ENCODE measurements around the gene C1orf21. TPM values are rescaled to one million over a fixed set of nuclear protein-coding genes. Genes with fewer than 3 reads are reported as not detected.

Gene C1orf21
- polyA plus RNA-seq, 1 of the 3 experiments (the other 2 are of a cell fraction): 4.8 TPM

DNA sequence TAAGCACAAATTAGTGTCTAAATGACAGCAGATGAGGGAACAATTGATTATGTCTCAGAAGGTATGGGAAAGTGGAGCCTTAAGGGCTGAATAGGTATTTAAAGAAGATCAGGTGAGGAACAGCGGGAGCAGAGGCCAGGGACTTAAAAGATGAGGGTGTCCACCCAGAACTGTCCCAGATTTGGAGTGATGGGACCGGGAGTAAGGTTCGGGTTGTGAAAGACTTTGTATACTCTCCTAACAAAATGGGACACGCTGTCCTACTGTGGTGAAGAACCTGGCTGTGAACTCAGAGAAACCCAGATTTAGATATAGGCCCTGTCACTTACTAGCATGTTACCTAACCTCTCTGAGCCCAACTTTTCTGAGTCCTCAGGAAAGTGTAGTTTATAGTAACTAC lies 140.6 kb downstream of the C1orf21 start:
- Histone ChIP-seq H3K27me3 (ENCODE audit: insufficient read depth) (no peaks in the 10 kb centered on the region), H3K9me2 (no peaks in the 10 kb centered on the region), H3K79me2 (ENCODE audit: insufficient read depth) (no peaks in the 10 kb centered on the region), H3K36me3 (replicated peaks in 1 of 2; ENCODE audit: control insufficient read depth in 1 of 2, insufficient read depth in 2 of 2, low read length in 1 of 2) (no peaks in the 10 kb centered on the region), H3K4me2 (no peak overlapping the region), H3K27ac (ENCODE audit: low read depth in 2 of 2, low read length in 1 of 2) (no peak overlapping the region), H3K4me1 (ENCODE audit: control insufficient read depth in 1 of 2, insufficient read depth in 2 of 2, low read depth in 1 of 2, low read length in 1 of 2) (peaks cover 10 to 13% of the 10 kb centered on the region in 2 experiments; a peak in 2 of 4 replicates), H3K4me3 (ENCODE audit: low read depth in 2 of 2, low read length in 1 of 2) (no peak overlapping the region), H3F3A (replicated peaks; ENCODE audit: insufficient read depth) (peaks cover 16% of the 10 kb centered on the region), H3K9me3 (no peaks in the 10 kb centered on the region; the same call in 1 of the 2 replicates), H4K20me1 (ENCODE audit: insufficient read depth) (no peaks in the 10 kb centered on the region), H3K9ac (no peak overlapping the region), H2AFZ (ENCODE audit: low read depth) (no peak overlapping the region)
- TF ChIP-seq SMC3 (IDR thresholded peaks at IDR 0.05; ENCODE audit: low read depth, low read length) (no peak), POLR2AphosphoS5 (IDR thresholded peaks at IDR 0.05; ENCODE audit: low read depth, low read length) (no peak), MEF2A (IDR thresholded peaks at IDR 0.05; ENCODE audit: borderline replicate concordance, low read depth) (no peak), SIN3A (IDR thresholded peaks at IDR 0.05; ENCODE audit: borderline replicate concordance, low read depth, low read length) (no peak), CHD2 (IDR thresholded peaks at IDR 0.05; ENCODE audit: low read length, partially characterized antibody) (no peak), TAF1 (IDR thresholded peaks at IDR 0.05; ENCODE audit: borderline replicate concordance, low read depth, low read length) (no peak), RXRA (IDR thresholded peaks at IDR 0.05; ENCODE audit: borderline replicate concordance, low read depth) (no peak), JUND (IDR thresholded peaks at IDR 0.05) (no peak), TCF12 (IDR thresholded peaks at IDR 0.05) (no peak), YY1 (IDR thresholded peaks at IDR 0.05; ENCODE audit: low read depth) (no peak), TEAD4 (IDR thresholded peaks at IDR 0.05; ENCODE audit: borderline replicate concordance, insufficient read depth) (no peak), EZH2phosphoT487 (IDR thresholded peaks at IDR 0.05; ENCODE audit: borderline replicate concordance, low read depth) (no peak), MXI1 (IDR thresholded peaks at IDR 0.05; ENCODE audit: low read depth, low read length) (no peak), FOSL2 (IDR thresholded peaks at IDR 0.05; ENCODE audit: borderline replicate concordance, low read depth) (no peak), GABPA (IDR thresholded peaks at IDR 0.05; ENCODE audit: low read depth) (no peak)
- TF ChIP-seq, protein P1, sequence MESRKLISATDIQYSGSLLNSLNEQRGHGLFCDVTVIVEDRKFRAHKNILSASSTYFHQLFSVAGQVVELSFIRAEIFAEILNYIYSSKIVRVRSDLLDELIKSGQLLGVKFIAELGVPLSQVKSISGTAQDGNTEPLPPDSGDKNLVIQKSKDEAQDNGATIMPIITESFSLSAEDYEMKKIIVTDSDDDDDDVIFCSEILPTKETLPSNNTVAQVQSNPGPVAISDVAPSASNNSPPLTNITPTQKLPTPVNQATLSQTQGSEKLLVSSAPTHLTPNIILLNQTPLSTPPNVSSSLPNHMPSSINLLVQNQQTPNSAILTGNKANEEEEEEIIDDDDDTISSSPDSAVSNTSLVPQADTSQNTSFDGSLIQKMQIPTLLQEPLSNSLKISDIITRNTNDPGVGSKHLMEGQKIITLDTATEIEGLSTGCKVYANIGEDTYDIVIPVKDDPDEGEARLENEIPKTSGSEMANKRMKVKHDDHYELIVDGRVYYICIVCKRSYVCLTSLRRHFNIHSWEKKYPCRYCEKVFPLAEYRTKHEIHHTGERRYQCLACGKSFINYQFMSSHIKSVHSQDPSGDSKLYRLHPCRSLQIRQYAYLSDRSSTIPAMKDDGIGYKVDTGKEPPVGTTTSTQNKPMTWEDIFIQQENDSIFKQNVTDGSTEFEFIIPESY (IDR thresholded peaks at IDR 0.05; ENCODE audit: borderline replicate concordance, low read depth): no peak
- TF ChIP-seq, protein P2, sequence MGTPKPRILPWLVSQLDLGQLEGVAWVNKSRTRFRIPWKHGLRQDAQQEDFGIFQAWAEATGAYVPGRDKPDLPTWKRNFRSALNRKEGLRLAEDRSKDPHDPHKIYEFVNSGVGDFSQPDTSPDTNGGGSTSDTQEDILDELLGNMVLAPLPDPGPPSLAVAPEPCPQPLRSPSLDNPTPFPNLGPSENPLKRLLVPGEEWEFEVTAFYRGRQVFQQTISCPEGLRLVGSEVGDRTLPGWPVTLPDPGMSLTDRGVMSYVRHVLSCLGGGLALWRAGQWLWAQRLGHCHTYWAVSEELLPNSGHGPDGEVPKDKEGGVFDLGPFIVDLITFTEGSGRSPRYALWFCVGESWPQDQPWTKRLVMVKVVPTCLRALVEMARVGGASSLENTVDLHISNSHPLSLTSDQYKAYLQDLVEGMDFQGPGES (IDR thresholded peaks at IDR 0.05; ENCODE audit: low read depth, low read length): no peak
- TF ChIP-seq, protein P3, sequence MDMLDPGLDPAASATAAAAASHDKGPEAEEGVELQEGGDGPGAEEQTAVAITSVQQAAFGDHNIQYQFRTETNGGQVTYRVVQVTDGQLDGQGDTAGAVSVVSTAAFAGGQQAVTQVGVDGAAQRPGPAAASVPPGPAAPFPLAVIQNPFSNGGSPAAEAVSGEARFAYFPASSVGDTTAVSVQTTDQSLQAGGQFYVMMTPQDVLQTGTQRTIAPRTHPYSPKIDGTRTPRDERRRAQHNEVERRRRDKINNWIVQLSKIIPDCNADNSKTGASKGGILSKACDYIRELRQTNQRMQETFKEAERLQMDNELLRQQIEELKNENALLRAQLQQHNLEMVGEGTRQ (IDR thresholded peaks at IDR 0.05; ENCODE audit: borderline replicate concordance, low read depth, low read length): no peak
- TF ChIP-seq, protein P4, sequence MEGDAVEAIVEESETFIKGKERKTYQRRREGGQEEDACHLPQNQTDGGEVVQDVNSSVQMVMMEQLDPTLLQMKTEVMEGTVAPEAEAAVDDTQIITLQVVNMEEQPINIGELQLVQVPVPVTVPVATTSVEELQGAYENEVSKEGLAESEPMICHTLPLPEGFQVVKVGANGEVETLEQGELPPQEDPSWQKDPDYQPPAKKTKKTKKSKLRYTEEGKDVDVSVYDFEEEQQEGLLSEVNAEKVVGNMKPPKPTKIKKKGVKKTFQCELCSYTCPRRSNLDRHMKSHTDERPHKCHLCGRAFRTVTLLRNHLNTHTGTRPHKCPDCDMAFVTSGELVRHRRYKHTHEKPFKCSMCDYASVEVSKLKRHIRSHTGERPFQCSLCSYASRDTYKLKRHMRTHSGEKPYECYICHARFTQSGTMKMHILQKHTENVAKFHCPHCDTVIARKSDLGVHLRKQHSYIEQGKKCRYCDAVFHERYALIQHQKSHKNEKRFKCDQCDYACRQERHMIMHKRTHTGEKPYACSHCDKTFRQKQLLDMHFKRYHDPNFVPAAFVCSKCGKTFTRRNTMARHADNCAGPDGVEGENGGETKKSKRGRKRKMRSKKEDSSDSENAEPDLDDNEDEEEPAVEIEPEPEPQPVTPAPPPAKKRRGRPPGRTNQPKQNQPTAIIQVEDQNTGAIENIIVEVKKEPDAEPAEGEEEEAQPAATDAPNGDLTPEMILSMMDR (IDR thresholded peaks at IDR 0.05): no peak
- POLR2A ChIA-PET: no interaction called here
- 90% methylated on average over 4 of the region's 4 CpGs for WGBS (ENCODE audit: low lambda C conversion rate)
- no peak for DNase-seq
- CTCF ChIA-PET: no interaction called here

All from SK-N-SH (cell line).